HepG2 (cell line): ENCODE measurements around the gene BST2. TPM values are rescaled to one million over a fixed set of nuclear protein-coding genes. Genes with fewer than 3 reads are reported as not detected.
A peak's percentile ranks its signal among the peaks of the same experiment; 100 is the strongest.

Experiments
- ATAC-seq: fragments of 200-7000 bp; cut with Tn5 transposase; 3 replicates; pipeline ENCODE4 v1.9.1; 2020; ENCODE audit warnings: mild to moderate bottlenecking, moderate library complexity
- BruUV-seq: library from RNA; stranded (reverse); fragments of 400-500 nt; replicated peaks from 2 replicates; lab custom pipeline; 2021; lab: Mats Ljungman, UMichigan
- CTCF ChIA-PET: fragments of 300-600 bp; formaldehyde crosslinking; extraction: SDS; loops from one replicate; lab custom pipeline; 2021; ENCODE audit warnings: low total read pairs, inconsistent platforms, low intra/inter-chr PET ratio; lab: Yijun Ruan, JAX
- POLR2A ChIA-PET: fragments of 350-600 bp; sonication (Branson Sonifier 250); formaldehyde crosslinking; loops from one replicate; lab custom pipeline; 2020; ENCODE audit warnings: antibody characterized with exemption, inconsistent platforms; lab: Yijun Ruan, JAX
- DNase-seq: peaks from one replicate; pipeline ENCODE4 v3.0.0-alpha.2; 2015; ENCODE audit warnings: low spot score
- FAIRE-seq: peaks from 3 replicates; lab custom pipeline; 2011; peaks lifted over from hg19 to GRCh38; lab: Jason Lieb, UNC
- H2AFZ ChIP-seq: one replicate; pipeline ENCODE4 v1.6.1; 2011; ENCODE audit warnings: low read length, inconsistent platforms
- H3K27ac ChIP-seq: fragments of 300-600 bp; 3 replicates; pipeline ENCODE4 v1.8.0; 2011; ENCODE audit warnings: mixed run types, mild to moderate bottlenecking, mixed read lengths, low read length, inconsistent platforms; ENCODE audit not compliant: insufficient read depth; ENCODE audit errors: extremely low read length
- H3K27me3 ChIP-seq, 2 experiments: fragments of 200-600 bp in 1 of 2; 2 replicates in 1 of 2; 3 replicates in 1 of 2; pipeline versions ENCODE4 v1.6.0 to v1.8.0; 2011; ENCODE audit warnings: low read length in 2 of 2, mild to moderate bottlenecking in 2 of 2, moderate library complexity in 2 of 2, inconsistent platforms in 1 of 2; ENCODE audit not compliant: insufficient read depth in 2 of 2, control insufficient read depth in 1 of 2
- H3K36me3 ChIP-seq, 2 experiments: fragments of 200-600 bp in 1 of 2; replicated peaks in 1 of 2; 2 replicates in 1 of 2; 3 replicates in 1 of 2; pipeline versions ENCODE4 v1.5.1 to v1.8.0; 2011; ENCODE audit warnings: low read length in 2 of 2, inconsistent platforms in 1 of 2; ENCODE audit not compliant: insufficient read depth in 2 of 2, control insufficient read depth in 1 of 2
- H3K4me1 ChIP-seq: 2 replicates; pipeline ENCODE4 v1.5.1; 2012; ENCODE audit warnings: low read length, inconsistent platforms; ENCODE audit not compliant: insufficient read depth
- H3K4me2 ChIP-seq: 2 replicates; pipeline ENCODE4 v1.6.0; 2011; ENCODE audit warnings: low read depth, low read length, inconsistent platforms
- H3K4me3 ChIP-seq, 3 experiments: fragments of 200-600 bp in 1 of 3; sonication (generic), shearing (Covaris generic) in 1 of 3; replicated peaks in 1 of 3; 2 replicates each; pipeline ENCODE4 v1.5.1; 2011 to 2016; ENCODE audit warnings: low read length in 3 of 3, inconsistent platforms in 2 of 3, low read depth in 2 of 3, mild to moderate bottlenecking in 2 of 3, control low read depth in 1 of 3, mixed read lengths in 1 of 3; ENCODE audit not compliant: insufficient read depth in 1 of 3
- H3K79me2 ChIP-seq: one replicate; pipeline ENCODE4 v1.6.1; 2011; ENCODE audit warnings: low read length, inconsistent platforms; ENCODE audit not compliant: insufficient read depth
- H3K9ac ChIP-seq: 2 replicates; pipeline ENCODE4 v1.6.0; 2011; ENCODE audit warnings: mild to moderate bottlenecking, low read depth, low read length, inconsistent platforms; ENCODE audit not compliant: insufficient read depth
- H3K9me3 ChIP-seq: 2 replicates; pipeline ENCODE4 v1.5.1; 2012; ENCODE audit warnings: mild to moderate bottlenecking, low read length
- H4K20me1 ChIP-seq: 2 replicates; pipeline ENCODE4 v1.6.0; 2011; ENCODE audit warnings: inconsistent platforms, mild to moderate bottlenecking, low read length, moderate library complexity; ENCODE audit not compliant: insufficient read depth
- GABPA ChIP-seq, 2 experiments: IDR thresholded peaks; 2 replicates each; pipeline ENCODE4 v1.6.1; 2011 to 2016; ENCODE audit warnings: low read depth in 2 of 2, low read length in 1 of 2, missing biosample characterization in 1 of 2, missing genetic modification characterization in 1 of 2
- HNF4G ChIP-seq, 2 experiments: sonication (generic) in 1 of 2; formaldehyde crosslinking in 1 of 2; IDR thresholded peaks; 2 replicates each; pipeline versions ENCODE4 v1.4.0 to v1.6.1; 2011 to 2020; ENCODE audit warnings: borderline replicate concordance in 2 of 2, low read depth in 2 of 2, mild to moderate bottlenecking in 2 of 2, low read length in 1 of 2, missing genetic modification reagents in 1 of 2, moderate library complexity in 1 of 2
- NR2C2 ChIP-seq: sonication (generic); formaldehyde crosslinking; IDR thresholded peaks from 2 replicates; pipeline ENCODE4 v1.4.0; 2020; ENCODE audit warnings: missing genetic modification reagents, mild to moderate bottlenecking, moderate library complexity, borderline replicate concordance
- PAXIP1 ChIP-seq: sonication (generic); formaldehyde crosslinking; conservative IDR thresholded peaks from 2 replicates; pipeline ENCODE4 v1.4.0; 2020; ENCODE audit warnings: mild to moderate bottlenecking, missing genetic modification reagents, moderate library complexity
- SNAPC2 ChIP-seq: sonication (generic); formaldehyde crosslinking; IDR thresholded peaks from 2 replicates; pipeline ENCODE4 v1.8.1; 2022; ENCODE audit warnings: mild to moderate bottlenecking, missing genetic modification reagents
- TBP ChIP-seq: sonication (generic); formaldehyde crosslinking; IDR thresholded peaks from 2 replicates; pipeline ENCODE4 v1.5.0; 2020; ENCODE audit warnings: missing genetic modification reagents
- TEAD2 ChIP-seq: sonication (generic); formaldehyde crosslinking; IDR thresholded peaks from 2 replicates; pipeline ENCODE4 v1.9.0; 2021; ENCODE audit warnings: missing genetic modification reagents
- THAP9 ChIP-seq: sonication (generic); formaldehyde crosslinking; IDR thresholded peaks from 2 replicates; pipeline ENCODE4; 2020; ENCODE audit warnings: missing genetic modification reagents, mild to moderate bottlenecking, borderline replicate concordance
- ZNF263 ChIP-seq: sonication (generic); formaldehyde crosslinking; IDR thresholded peaks from 2 replicates; pipeline ENCODE4 v1.4.0; 2020; ENCODE audit warnings: missing genetic modification reagents
- WGBS: methylation state at CpG from one replicate; pipeline ENCODE4 v1.1.6; 2017; ENCODE audit warnings: low lambda C conversion rate; 5-methylcytosine and 5-hydroxymethylcytosine counted together
- in situ Hi-C: cut with HindIII; loops from 2 replicates; pipeline ENCODE4 v1.10.0; 2017; ENCODE audit warnings: low pct_unique_long_range_greater_than_20kb; ENCODE audit not compliant: extremely low pct_ligation_motif_present
- intact Hi-C: fragments of 100-400 bp; cut with micrococcal nuclease; formaldehyde crosslinking; loops from one replicate; pipeline ENCODE4 v1.10.0; 2022; ENCODE audit not compliant: unreplicated experiment
- polyA plus RNA-seq, 8 experiments: library from polyadenylated mRNA; depleted of rRNA in 3 of 8; stranded (reverse) in 7 of 8; unstranded in 1 of 8; fragments of >200 nt; fragmentation: Illumina TruSeq in 4 of 8; extraction: Trizol in 4 of 8; gene quantifications; 2 replicates each; pipeline versions ENCODE4 v1.2.1 to v1.2.3, GENCODE V29; 2011 to 2016; ENCODE audit warnings: low read depth in 4 of 8, missing spikeins in 1 of 8, mixed read lengths in 1 of 8; ENCODE audit not compliant: insufficient read depth in 1 of 8
- total RNA-seq, 5 experiments: library from RNA; depleted of rRNA; stranded (reverse); fragments of >200 nt; fragmentation: Illumina TruSeq; extraction: Trizol; gene quantifications; 2 replicates each; pipeline ENCODE4 v1.2.3, GENCODE V29; 2016; ENCODE audit warnings: low read depth in 1 of 5
- TF ChIP-seq, protein P1 (sequence below): sonication (generic); formaldehyde crosslinking; IDR thresholded peaks from 2 replicates; pipeline ENCODE4 v1.5.1; 2020; ENCODE audit warnings: mild to moderate bottlenecking, missing genetic modification reagents, moderate library complexity
- TF ChIP-seq, protein P2 (sequence below): sonication (generic); formaldehyde crosslinking; IDR thresholded peaks from 2 replicates; pipeline ENCODE4 v1.4.0; 2020; ENCODE audit warnings: missing genetic modification reagents

The BST2 gene
- total and polyA plus RNA-seq, 2 of the 13 experiments (the other 11 are each of a cell fraction or from before 2014, with no cell fraction given) = 58.8 to 93.8 TPM

GRCh38 chr19:17379221-17379631 lies 26.2 kb downstream of the BST2 start:
- Histone ChIP-seq H3K4me3 (peak overlapping the region; percentile 1 to 62 (median 6); a peak in 2 of 6 replicates), H3K4me1 (peaks cover 24% of the 10 kb centered on the region), H3K36me3 (no peaks in the 10 kb centered on the region), H2AFZ (no peak overlapping the region), H3K9ac (no peak overlapping the region), H3K27ac (no peak overlapping the region), H3K79me2 (no peaks in the 10 kb centered on the region), H3K4me2 (peak overlapping the region; percentile 72), H4K20me1 (no peaks in the 10 kb centered on the region), H3K9me3 (no peaks in the 10 kb centered on the region), H3K27me3 (peaks cover 0 to 8% of the 10 kb centered on the region in 2 experiments; a peak in 3 of 5 replicates)
- 3% methylated on average over 6 of the region's 14 CpGs for WGBS
- ChIA-PET POLR2A (no interaction called here), CTCF (no interaction called here)
- ATAC-seq = no peak; the same call in 1 of the 3 replicates
- in situ Hi-C loops = no loop called here
- no peak for DNase-seq
- intact Hi-C loops = no loop called here
- no peak for FAIRE-seq
- no TSS peak for BruUV-seq
- no peak for TF ChIP-seq THAP9 (CRISPR knock-in tag)
- no peak for TF ChIP-seq TEAD2 (CRISPR knock-in tag)
- TF ChIP-seq PAXIP1 (CRISPR knock-in tag) = 0 out of 2 replicates have a peak, but pooled peaks have one; percentile 25
- TF ChIP-seq ZNF263 (CRISPR knock-in tag) = 0 out of 2 replicates have a peak, but pooled peaks have one; percentile 53
- TF ChIP-seq NR2C2 (CRISPR knock-in tag) = peak; percentile 91
- TF ChIP-seq, protein P1, sequence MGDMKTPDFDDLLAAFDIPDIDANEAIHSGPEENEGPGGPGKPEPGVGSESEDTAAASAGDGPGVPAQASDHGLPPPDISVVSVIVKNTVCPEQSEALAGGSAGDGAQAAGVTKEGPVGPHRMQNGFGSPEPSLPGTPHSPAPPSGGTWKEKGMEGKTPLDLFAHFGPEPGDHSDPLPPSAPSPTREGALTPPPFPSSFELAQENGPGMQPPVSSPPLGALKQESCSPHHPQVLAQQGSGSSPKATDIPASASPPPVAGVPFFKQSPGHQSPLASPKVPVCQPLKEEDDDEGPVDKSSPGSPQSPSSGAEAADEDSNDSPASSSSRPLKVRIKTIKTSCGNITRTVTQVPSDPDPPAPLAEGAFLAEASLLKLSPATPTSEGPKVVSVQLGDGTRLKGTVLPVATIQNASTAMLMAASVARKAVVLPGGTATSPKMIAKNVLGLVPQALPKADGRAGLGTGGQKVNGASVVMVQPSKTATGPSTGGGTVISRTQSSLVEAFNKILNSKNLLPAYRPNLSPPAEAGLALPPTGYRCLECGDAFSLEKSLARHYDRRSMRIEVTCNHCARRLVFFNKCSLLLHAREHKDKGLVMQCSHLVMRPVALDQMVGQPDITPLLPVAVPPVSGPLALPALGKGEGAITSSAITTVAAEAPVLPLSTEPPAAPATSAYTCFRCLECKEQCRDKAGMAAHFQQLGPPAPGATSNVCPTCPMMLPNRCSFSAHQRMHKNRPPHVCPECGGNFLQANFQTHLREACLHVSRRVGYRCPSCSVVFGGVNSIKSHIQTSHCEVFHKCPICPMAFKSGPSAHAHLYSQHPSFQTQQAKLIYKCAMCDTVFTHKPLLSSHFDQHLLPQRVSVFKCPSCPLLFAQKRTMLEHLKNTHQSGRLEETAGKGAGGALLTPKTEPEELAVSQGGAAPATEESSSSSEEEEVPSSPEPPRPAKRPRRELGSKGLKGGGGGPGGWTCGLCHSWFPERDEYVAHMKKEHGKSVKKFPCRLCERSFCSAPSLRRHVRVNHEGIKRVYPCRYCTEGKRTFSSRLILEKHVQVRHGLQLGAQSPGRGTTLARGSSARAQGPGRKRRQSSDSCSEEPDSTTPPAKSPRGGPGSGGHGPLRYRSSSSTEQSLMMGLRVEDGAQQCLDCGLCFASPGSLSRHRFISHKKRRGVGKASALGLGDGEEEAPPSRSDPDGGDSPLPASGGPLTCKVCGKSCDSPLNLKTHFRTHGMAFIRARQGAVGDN = peak; percentile 48; the same call in 1 of the 2 replicates
- TF ChIP-seq GABPA (IDR thresholded peaks at IDR 0.05; ENCODE audit: low read depth, low read length) = peak; percentile 27; the same call in 1 of the 2 replicates
- peak; percentile 65 for TF ChIP-seq GABPA (CRISPR knock-in tag; IDR thresholded peaks at IDR 0.05; ENCODE audit: low read depth)
- peak; percentile 57 for TF ChIP-seq HNF4G (IDR thresholded peaks at IDR 0.05; ENCODE audit: borderline replicate concordance, low read depth, low read length)
- TF ChIP-seq HNF4G (CRISPR knock-in tag; IDR thresholded peaks at IDR 0.05; ENCODE audit: borderline replicate concordance, low read depth) = no peak
- TF ChIP-seq SNAPC2 = no peak
- TF ChIP-seq, protein P2, sequence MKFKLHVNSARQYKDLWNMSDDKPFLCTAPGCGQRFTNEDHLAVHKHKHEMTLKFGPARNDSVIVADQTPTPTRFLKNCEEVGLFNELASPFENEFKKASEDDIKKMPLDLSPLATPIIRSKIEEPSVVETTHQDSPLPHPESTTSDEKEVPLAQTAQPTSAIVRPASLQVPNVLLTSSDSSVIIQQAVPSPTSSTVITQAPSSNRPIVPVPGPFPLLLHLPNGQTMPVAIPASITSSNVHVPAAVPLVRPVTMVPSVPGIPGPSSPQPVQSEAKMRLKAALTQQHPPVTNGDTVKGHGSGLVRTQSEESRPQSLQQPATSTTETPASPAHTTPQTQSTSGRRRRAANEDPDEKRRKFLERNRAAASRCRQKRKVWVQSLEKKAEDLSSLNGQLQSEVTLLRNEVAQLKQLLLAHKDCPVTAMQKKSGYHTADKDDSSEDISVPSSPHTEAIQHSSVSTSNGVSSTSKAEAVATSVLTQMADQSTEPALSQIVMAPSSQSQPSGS (CRISPR knock-in tag) = no peak
- no peak for TF ChIP-seq TBP (CRISPR knock-in tag)
